Stimulated activated CD4-positive, alpha-beta T cell treated with anti-CD3 and anti-CD28 coated beads, Interleukin-12 subunit alpha, Interleukin-12 subunit beta, amount 100 ng/mL, for 24 hours (primary cell): ENCODE results near the gene PAX6.

Source experiments
- DNase-seq, 2 experiments: peaks; one replicate each; pipeline ENCODE4 v3.0.0-alpha.2; 2020; ENCODE audit warnings: low read depth in 2 of 2

Gene PAX6

DNA sequence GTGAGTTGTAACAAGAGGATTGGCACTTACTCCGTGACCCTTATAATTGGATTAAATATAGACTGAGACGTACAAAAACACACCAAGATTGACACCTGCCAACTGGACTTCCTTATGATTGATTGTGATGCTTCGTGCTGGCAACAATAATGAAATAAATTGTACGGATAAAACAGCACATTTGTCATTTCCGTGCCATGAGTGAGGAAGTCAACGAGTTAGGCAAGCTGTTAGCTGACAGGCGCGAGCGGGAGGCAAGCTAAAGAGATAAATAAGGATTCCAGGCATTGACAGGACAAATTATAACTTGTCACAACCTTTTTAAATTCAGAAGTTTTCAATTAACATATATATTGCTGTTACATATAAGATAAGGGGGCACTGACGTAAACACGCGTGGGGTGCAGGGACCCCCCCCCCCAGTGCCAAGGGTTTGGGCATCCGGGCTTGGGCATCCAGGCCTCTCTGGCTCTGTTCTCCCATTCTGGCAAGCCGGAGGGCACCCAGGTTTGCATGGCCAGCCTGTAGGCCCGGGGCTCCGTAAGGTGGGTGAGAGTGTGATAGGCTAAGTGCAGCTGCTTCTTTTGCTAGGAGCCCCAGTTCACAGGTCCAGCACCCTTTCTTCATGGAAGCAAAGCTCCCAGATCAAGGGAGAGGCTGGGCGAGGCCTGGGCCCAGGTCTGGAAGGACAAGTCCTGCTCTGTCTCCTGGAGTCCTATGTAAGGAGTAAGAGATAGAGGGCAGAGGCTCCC is 11.2 kb upstream of the PAX6 start:
- no peak for DNase-seq

- no peak for DNase-seq
Observed at GRCh38 chr11:31821766-31822165, 10.6 kb upstream of the PAX6 start.

- DNase-seq, result no peak
Observed at GRCh38 chr11:31821235-31821764, 10.2 kb upstream of the PAX6 start.

- DNase-seq, result no peak
Observed at GRCh38 chr11:31820438-31820818, 9.3 kb upstream of the PAX6 start.

DNA sequence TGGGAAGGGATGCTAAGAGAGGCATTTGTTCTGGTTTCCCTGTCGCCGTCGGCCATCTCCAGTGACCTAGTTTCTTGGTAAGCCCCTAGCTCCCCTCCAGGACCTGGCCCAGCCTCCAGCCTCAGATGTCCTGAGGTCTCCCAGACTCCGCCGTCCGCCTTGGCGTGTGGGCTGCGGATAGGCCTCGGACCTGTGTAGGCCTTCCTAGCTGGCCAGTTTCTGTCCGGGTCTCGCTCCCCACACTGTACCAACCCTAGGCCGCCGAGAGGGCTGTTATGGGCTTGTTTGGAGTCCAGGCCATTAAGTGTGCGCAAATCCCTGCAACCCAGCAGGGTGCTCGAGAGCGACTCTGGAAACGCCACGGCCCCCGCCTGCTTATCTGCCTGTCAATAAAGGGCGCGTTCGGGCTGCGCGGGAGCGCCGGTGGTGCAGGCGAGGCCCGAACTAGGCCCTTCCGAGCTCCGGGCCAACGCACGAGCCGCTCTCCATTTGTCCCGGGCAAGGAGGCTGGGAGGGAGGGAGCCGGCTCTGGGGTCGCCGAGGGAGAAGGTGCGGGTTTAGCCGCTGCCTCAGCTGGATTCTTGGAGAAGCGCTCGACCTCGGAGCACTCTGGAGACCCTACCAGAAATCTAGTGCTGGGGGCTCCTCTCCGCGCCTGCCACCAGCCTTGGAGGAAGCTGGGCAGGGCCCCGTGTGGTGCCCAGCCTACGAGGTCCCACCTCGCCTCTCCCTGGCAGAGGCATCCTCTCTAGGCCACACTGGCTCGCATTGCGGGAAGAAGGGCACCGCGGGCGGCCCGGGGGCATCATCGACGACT is 8.7 kb upstream of the PAX6 start:
- DNase-seq, result no peak

DNA sequence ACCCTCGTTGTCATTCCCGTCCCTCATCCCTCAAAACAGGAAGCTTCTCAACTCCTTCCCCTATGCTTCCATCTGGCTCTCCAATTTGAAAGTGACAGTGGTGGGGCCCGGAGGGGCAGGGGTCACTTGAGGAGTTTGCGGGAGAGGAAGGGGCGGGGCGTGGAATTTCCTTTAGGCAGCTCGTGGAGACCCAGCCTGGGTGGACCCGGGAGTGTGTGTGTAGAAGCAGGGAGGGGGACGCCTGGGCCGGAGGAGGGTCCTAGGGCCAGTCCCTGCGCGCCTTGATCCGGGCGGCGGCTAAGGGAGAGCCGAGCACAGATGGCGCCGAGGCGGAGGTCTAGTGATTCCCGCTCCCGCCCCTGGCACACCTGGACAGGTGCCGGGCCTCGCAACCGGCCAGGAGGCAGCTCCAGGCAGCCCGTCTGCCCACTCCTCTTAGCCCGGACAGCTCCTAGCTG is 7.8 kb upstream of the PAX6 start:
- no peak for DNase-seq

DNA sequence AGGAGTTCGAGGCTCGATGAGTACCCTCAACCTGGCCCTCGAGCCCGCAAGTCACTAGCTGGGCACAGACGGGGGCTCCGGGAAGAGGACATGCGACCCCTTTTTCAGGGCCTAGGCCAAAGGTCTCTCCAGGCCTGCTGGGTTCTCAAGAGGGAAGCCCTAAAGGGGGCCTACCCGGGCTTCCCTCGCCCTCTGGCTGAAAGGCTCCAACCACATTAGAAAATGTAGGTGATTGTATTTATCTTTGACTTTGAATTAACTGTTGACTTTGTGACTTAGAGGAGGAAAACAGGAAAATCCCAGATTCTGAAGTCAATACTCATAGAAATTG is 7.3 kb upstream of the PAX6 start:
- DNase-seq, result no peak

GRCh38 chr11:31817621-31818424 is 6.7 kb upstream of the PAX6 start:
- DNase-seq, result no peak

DNA sequence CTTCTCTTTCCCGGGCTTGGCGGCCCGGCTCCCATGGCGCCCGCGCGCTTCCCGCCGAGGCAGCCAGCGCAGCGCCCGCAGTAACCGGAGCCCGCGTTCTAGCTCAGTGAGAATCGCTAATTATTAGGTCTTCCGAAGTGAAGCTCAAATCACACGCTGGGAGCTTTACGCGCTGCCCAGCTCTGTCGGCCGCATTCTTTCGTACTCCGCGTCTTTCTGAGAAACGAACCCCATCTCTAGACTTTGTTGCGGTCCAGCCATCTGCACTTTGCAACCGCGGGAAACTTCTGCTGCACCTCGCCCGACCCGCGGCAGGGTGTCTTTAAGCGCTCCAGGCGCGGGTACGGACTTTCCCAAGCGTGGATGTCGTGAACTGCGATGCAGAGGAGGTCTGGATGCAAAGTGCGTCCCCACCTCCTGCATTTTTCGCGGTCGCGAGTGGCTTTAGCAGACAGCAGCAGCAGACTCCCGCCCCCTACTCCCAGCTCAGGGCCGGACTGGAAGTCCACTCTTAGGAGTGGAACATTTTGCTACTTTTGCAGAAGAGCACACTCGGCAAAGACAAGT is 6.0 kb upstream of the PAX6 start:
- no peak for DNase-seq

DNA sequence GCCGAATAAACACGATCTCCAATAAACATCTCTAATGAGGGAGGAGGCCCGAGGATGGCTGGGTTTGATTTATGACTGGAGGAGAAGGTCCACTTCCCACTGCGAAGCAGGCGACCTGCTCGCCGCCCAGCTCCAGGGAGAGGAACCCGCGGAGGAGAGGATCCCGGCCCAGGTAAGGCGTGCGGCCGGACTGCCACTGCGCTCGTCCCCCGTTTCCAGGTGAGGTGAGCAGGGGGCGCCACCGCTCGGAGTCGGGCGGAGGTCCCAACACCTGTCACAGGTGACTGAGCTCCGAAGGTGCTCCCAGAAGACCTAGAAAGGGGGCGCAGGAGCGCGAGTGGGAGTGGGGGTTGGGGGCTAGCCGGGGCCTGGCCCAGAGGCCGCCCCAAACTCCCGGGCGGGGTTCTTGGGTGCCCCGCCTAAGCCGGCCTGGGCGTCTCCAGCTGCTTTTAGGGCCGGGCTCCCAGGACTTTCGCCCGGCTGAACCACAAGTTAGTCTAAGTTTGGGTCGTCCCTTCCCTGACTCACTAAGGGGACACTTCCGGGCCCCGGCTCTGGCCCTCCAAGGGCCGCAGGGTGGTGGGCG is 5.4 kb upstream of the PAX6 start:
- no peak for DNase-seq

DNA sequence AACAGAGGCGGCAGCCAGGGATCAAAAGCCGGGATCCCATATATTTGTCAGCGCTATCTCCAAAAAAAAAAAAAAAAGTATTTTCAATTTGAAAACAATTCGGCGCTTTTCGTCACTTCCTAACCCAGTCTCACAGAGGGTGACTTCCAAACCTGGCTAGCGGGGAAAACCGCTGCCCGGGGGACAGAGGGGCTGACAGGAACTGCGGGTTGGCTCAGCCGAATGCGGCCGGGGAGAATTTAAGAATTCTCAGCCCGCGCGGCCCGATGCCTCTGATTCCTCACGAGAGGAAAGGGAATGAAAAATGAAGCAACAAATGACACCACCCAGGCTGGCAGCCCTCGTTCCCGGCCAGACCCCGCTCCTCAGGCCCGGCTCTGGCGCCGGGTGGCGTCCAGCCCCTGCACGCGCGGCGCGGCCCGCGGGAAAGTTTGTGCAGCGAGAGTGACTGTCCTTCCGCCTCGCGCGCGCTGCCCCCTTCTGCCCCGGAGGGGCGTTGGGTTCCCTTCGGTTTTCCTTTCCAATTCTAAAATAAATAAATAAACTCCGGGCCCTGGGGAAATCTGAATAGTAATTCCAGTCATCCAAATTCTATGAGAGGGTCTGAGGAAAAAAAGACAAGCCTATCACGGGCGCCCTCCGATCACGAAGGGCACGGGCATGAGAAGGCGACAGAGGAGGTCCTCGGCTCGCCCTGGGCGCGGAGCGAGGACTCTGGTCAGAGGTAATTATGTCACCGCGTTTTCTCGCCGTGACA is 4.8 kb upstream of the PAX6 start:
- DNase-seq, result no peak

DNA sequence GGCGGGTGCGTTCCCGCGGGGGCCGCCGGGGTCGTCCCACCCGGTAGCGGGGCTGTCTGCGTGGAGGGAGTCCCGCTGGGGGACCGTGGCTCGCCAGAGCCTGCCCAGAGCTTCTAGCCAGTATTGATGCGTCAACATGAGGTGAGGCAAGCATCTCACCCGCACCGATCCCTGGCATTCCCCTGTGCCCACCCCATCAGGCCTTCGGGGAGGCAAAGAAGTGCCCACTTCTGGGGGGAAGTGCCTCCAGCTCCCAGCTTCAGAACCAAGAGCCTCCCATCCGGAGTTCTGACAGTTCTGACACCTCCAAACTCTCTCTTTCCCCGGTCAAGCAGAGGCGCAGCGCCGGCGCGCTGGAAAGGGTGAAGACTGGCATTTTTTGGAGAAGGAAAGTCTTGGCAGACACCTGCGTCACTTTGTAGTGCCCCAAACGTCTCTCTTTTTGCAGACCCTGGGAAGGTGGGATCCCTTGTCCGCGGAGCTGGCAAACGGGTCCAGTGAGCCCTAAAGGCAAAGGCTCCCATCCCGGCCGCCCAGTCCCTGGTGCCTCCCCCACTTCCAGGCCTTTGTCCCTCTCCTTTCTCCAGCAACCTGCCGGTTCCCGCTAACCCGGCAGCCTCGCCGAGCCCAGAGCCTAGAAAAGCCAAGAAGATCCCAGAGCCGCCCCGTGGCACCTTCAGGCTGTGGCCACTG is 3.2 kb upstream of the PAX6 start:
- DNase-seq, result no peak

GRCh38 chr11:31813391-31814175 is 2.5 kb upstream of the PAX6 start:
- DNase-seq, result no peak

DNA sequence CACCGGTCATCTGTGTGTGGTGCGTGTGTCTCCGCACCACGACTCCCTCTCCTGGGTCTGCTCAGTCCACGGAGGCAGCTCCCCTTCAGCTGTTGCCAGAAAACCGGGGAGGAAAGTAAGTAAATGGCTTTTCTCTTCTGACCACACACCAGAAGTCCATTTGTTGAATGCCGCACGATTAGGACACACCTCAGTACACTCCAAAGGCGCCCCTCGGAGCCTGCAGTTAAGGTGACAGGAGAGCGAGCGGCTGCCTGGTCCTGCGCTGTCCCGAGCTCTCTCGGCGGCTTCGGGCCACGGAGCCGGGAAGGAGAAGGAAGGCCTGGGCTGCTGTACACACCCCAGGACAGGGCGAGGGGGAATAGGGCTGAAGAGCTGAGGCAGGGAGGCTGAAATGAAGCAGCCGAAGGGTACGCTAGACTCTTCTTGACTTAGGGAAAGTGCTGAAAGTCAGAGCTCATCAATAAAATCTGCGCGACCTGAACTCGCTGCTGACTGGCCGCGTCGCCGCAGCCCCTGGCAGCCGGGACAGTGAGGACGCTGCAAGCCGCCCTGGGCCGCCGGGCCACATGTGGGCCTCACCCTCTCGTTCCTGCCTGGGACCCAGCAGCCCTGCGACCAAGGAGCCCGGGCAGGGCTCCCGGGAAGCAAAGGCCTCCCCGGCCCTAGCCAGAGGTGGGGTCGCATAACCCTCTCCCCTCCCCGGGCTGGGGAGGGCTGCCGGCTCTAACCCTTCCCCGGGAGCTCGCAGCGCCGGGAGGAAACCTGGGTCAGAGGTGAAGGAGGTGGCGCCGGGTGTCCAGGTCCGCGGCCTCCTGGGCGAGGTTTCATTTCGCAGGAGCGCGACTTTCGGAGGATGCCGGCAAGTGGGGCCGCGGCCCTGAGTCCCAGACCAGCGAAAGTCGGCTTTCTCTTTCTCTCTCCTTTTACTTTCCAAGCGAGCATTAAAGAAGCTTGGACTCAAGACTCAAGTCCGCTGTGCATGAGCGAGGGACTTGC is 1.6 kb upstream of the PAX6 start:
- DNase-seq, result no peak

DNA sequence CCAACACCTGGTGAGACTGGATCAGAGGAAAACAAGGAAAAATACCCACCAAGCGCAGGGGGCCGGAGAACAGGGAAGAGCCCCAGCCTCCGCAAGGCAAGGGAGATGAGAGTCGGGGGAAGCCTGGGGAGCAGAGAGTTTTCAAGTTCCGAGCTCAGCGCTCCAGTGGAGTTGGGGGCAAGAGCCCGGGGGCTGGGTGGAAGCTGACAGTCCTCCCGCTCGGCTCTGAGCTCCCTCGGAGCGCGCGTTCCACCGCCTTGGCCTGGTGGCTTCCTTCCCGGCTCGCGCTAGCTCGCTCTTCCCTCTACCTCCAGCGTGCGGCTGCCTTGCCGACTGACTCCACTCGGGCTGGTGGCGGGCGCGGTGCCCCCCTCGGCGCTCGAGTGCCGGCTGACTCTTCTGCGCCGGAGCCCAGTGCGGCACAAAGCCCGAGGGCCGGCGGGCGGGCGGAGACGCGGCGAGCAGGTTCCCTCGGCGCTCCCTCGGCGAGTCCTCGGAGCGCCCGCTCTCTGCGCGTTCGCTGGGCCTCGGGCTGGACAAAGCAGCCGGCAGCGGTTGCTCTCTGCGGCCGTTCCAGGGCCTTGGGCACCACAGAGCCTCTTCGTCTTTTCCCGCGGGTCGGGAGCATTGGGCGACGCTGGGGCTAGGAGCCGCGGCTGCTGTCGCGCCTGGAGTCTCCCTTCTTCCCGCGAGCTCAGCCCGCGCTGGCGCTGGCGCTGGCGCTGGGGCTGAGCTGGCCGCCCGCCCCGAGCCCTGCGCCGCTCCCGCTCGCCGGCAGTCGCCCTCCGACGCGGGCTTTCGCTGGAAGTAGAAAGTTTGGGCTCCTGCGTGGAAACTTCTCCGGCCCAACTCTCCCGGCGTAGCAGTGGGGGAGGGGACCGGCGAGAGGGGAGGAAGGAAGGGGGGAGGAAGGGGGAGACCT is 1.0 kb downstream of the PAX6 start:
- no peak for DNase-seq

DNA sequence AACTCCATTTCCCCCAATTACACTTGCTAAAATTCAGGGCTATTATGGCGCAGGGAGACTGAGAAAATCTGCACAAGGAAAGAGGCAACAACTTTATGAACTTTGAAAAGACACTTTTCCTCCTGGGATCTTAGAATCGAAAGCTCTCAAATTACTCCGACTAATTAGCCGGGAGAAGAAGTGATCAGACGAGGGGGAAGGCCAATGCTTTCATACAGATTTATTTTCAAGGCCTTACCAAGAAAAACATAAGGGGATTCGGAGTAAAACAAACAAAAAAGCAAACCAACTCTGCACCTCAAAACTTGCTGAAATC is 1.6 kb downstream of the PAX6 start:
- DNase-seq, result no peak
